Lower lobe of right lung (tissue), 2 donors: ENCODE data around the gene BZW2. TPM values are rescaled to one million over a fixed set of nuclear protein-coding genes. Genes with fewer than 3 reads are reported as not detected.
"Not testable (repeated sequence)": the region's sequence is repeated elsewhere in the genome, so short reads cannot be mapped to it uniquely, and the experiment has no call there.

ENCODE experiments used
- ATAC-seq, 2 donors: fragments of 200-7000 bp; cut with Tn5 transposase; one replicate each; pipeline ENCODE4 v1.9.1; 2020 to 2022; ENCODE audit warnings: mild to moderate bottlenecking in 2 of 2, moderate library complexity in 2 of 2
- DNase-seq: peaks from one replicate; pipeline ENCODE4 v3.0.0-alpha.2; 2020
- H3K27ac ChIP-seq: fragments of 200-600 bp; one replicate; pipeline ENCODE4 v1.8.0; 2022
- H3K27me3 ChIP-seq: fragments of 200-600 bp; one replicate; pipeline ENCODE4 v1.8.0; 2022; ENCODE audit warnings: low read depth
- H3K36me3 ChIP-seq: fragments of 200-600 bp; one replicate; pipeline ENCODE4 v1.8.0; 2022; ENCODE audit warnings: mild to moderate bottlenecking
- H3K4me1 ChIP-seq: fragments of 200-600 bp; one replicate; pipeline ENCODE4 v1.8.0; 2022
- H3K4me3 ChIP-seq: fragments of 200-600 bp; one replicate; pipeline ENCODE4 v1.8.0; 2022; ENCODE audit warnings: mild to moderate bottlenecking
- H3K9me3 ChIP-seq: fragments of 200-600 bp; one replicate; pipeline ENCODE4 v1.8.0; 2022
- intact Hi-C: fragments of 100-400 bp; cut with DNase I; formaldehyde crosslinking; loops from one replicate; pipeline ENCODE4 v1.11.0; 2022
- total RNA-seq: library from RNA; stranded (reverse); fragmentation: NEBNext Ultra II Directional; extraction: Animal tissue kit (Norgen Biotek cat#: 25700); gene quantifications from one replicate; pipeline ENCODE4 v1.2.1, GENCODE V29; 2021
- TF ChIP-seq, protein P1 (sequence below): fragments of 200-600 bp; IDR thresholded peaks from one replicate; pipeline ENCODE4 v1.8.0; 2022; ENCODE audit warnings: antibody characterized with exemption, mild to moderate bottlenecking
- donor health status: DM: no; HTN: yes; CAD: no; lungs with severe emphysema.

BZW2 gene
- total RNA-seq, 1 donor from 2014 or later: 24.6 TPM

DNA sequence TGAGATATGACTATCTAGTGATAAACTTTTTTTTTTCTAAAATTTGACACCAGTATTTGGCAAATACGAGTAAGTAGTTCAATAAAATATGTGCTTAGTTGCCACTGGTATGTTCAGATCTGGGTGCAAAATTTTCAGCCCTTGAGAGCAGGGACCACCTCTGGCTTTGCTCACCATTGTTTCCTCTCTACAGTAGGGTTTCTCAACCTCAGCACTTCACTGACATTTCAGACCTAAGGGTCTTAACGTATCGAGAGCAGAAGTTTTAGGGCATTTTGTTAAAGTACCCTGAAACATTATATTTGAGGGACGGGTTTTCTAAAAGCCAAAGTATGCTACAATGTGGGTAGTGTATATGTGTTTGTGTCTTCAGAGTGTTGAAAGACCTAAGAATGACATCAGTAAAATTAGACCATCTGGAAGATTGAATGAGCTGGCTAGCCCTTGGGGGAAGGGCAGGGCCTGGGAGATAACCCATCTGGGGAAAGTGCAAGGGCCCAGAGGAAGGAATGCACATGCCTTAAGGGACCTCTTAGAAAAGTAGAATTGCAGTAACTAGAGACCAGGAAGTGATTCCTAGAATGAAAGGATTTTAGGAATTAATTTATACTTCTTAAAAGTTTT lies 11.8 kb downstream of the BZW2 start:
- TF ChIP-seq, protein P1, sequence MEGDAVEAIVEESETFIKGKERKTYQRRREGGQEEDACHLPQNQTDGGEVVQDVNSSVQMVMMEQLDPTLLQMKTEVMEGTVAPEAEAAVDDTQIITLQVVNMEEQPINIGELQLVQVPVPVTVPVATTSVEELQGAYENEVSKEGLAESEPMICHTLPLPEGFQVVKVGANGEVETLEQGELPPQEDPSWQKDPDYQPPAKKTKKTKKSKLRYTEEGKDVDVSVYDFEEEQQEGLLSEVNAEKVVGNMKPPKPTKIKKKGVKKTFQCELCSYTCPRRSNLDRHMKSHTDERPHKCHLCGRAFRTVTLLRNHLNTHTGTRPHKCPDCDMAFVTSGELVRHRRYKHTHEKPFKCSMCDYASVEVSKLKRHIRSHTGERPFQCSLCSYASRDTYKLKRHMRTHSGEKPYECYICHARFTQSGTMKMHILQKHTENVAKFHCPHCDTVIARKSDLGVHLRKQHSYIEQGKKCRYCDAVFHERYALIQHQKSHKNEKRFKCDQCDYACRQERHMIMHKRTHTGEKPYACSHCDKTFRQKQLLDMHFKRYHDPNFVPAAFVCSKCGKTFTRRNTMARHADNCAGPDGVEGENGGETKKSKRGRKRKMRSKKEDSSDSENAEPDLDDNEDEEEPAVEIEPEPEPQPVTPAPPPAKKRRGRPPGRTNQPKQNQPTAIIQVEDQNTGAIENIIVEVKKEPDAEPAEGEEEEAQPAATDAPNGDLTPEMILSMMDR: no peak
- H3K36me3 ChIP-seq: no peaks in the 10 kb centered on the region
- no peak overlapping the region for H3K27ac ChIP-seq
- peak; percentile 53 to 54 for ATAC-seq
- intact Hi-C loops: no loop called here
- H3K27me3 ChIP-seq: no peaks in the 10 kb centered on the region
- H3K4me1 ChIP-seq: peaks cover 13% of the 10 kb centered on the region
- no peak overlapping the region for H3K4me3 ChIP-seq
- DNase-seq: no peak
- no peaks in the 10 kb centered on the region for H3K9me3 ChIP-seq

DNA sequence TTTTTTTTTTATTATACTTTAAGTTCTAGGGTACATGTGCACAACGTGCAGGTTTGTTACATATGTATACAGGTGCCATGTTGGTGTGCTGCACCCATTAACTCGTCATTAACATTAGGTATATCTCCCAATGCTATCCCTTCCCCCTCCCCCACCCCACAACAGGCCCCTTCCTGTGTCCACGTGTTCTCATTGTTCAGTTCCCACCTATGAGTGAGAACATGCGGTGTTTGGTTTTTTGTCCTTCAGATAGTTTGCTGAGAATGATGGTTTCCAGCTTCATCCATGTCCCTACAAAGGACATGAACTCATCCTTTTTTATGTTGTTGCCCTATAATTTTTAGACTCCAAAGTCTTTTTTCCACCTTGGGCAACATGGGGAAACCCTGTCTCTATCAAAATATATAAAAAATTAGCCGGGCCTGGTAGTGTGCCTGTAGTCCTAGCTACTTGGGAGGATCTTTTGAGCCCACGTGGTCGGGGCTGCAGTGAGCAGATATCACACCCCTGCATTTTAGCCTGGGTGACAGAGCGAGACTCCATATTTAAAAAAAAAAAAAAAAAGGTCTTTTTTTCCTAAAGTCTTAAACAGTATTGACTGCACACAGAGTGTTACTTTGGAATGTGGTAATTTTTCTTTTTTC lies 14.0 kb downstream of the BZW2 start:
- H3K36me3 ChIP-seq, ATAC-seq, H3K4me3 ChIP-seq, intact Hi-C loops, H3K27ac ChIP-seq, DNase-seq, H3K27me3 ChIP-seq, H3K9me3 ChIP-seq: not testable (repeated sequence)
- H3K4me1 ChIP-seq: peaks cover 13% of the 10 kb centered on the region

DNA sequence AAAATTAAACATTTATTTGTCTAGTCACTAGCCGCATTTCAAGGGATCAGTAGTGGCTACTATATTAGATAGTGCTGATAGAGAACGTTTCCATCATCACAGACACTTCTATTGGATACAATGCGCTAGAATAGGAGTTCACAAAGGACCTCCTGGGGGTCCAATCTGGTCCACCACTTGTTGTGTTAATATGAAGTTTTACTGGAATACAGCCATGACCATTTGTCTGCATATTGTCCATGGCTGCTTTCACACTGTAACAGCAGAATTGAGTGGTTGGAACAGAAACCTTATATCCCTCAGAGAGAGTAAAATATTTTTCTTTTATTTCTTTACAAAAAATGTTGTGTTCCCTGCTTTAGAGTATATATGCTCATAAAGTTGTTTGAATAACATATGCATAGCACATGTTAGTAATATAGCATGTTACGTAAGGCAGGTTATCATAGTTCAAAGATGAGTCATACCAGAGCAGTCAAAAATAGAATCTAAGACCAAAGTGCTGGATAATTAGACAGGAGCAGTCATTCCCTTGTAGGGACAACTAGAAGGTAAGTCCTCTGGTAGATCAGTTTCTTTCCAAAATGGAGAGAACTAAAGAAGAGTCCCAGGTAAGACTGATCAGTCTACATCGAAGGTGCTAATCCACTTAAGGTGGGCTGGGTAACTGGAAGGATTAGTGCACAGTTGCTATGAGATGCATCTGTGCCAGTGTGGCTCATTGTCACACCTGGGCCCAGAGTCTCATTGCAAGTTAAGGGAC lies 14.9 kb downstream of the BZW2 start:
- H3K9me3 ChIP-seq: no peaks in the 10 kb centered on the region
- H3K36me3 ChIP-seq: peaks cover under 1% of the 10 kb centered on the region
- peak; percentile 53 to 75 for ATAC-seq
- no peaks in the 10 kb centered on the region for H3K27me3 ChIP-seq
- H3K4me3 ChIP-seq: no peak overlapping the region
- TF ChIP-seq, protein P1: no peak
- no peak overlapping the region for H3K27ac ChIP-seq
- DNase-seq: no peak
- peaks cover 13% of the 10 kb centered on the region for H3K4me1 ChIP-seq
- intact Hi-C loops: no loop called here

DNA sequence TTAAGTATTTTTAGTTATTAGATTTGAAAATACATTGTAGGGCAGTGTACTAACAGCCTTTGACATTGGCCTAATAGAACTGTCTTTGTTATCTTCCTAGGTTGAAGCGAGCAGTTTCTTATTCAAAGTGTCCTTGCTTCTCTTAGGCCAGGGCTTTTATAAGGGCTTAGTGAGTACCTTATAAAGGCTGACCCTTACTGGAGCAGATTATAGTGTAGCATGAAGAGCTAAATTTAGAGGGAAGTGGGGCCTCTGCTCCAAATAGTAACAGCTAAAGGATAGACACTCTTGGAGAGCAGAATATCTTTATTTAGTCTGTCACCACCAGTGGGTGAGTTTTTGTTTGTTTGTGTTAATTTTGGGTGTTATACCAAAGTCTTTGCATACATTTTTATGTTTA lies 15.9 kb downstream of the BZW2 start:
- no peak for DNase-seq
- no peak overlapping the region for H3K27ac ChIP-seq
- TF ChIP-seq, protein P1: no peak
- H3K4me1 ChIP-seq: peaks cover 13% of the 10 kb centered on the region
- H3K4me3 ChIP-seq: no peak overlapping the region
- peaks cover 8% of the 10 kb centered on the region for H3K36me3 ChIP-seq
- intact Hi-C loops: no loop called here
- no peak for ATAC-seq
- no peaks in the 10 kb centered on the region for H3K27me3 ChIP-seq
- no peaks in the 10 kb centered on the region for H3K9me3 ChIP-seq

DNA sequence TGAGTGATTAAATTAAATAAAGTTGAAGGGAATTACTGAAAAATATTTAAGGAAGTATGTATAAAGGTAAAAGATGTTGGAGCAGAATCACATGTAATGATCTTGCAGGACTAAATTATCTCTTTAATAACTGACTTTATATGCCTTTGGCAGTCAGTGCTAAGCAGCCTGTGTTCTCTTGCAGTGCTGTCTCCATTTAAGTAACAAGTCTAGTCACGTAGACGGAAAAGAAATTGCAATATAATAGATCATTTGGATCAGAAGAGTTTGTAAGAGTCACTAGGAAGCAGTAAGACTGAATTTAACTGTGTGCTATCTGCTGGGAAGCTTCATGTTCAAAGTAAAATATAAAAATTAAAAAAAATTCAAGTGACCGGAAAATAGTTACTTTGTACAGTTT lies 21.4 kb downstream of the BZW2 start:
- H3K27ac ChIP-seq: peak overlapping the region; percentile 33
- H3K9me3 ChIP-seq: no peaks in the 10 kb centered on the region
- no peaks in the 10 kb centered on the region for H3K27me3 ChIP-seq
- no peak for ATAC-seq
- intact Hi-C loops: no loop called here
- TF ChIP-seq, protein P1: no peak
- no peak for DNase-seq
- peaks cover 17% of the 10 kb centered on the region for H3K4me1 ChIP-seq
- H3K36me3 ChIP-seq: peaks cover 8% of the 10 kb centered on the region
- no peak overlapping the region for H3K4me3 ChIP-seq
